Heart left ventricle (tissue), 13 donors: Measurements from ENCODE around the gene TRAPPC12.

ENCODE experiments used
- CTCF ChIP-seq, 12 donors: fragments of 200-600 bp; sonication (generic) in 4 of 12; IDR thresholded peaks; one replicate each; pipeline versions ENCODE4 v1.5.0 to v1.8.0; 2018 to 2022; ENCODE audit warnings: antibody characterized with exemption in 12 of 12, mild to moderate bottlenecking in 5 of 12
- POLR2A ChIP-seq, 2 donors: fragments of 450-650 bp; IDR thresholded peaks; one replicate each; pipeline ENCODE4 v1.6.1; 2017; ENCODE audit warnings: antibody characterized with exemption in 2 of 2, mild to moderate bottlenecking in 2 of 2, moderate library complexity in 2 of 2
- donor health status: ischemic (EF 13 %, LVEDD 7.1; RV severe dilation, severe dysfunction).
- donor health status: DM: no; HTN: yes; CAD: no.
- donor health status: DM: no; HTN: no; CAD: no.
- donor health status: ischemic (EF 25% LVEDD 6.9; RV normal size, moderate dysfunction).
- donor health status: ischemic (EF 25% LVEDD 5.7; RV mildly dilated, moderate dysfunction).
- donor health status: ischemic (EF 35%, LVEDD 5.7; RV mildly dilated, moderate dysfunction).
- donor health status: nonischemic (EF 11% LVEDD 7.7; RV severe dilation, severe dysfunction).
- donor health status: DM: yes; HTN: yes; CAD: no.
- donor health status: PGD.
- donor health status: ischemic (EF 29% LVEDD 5.4; RV normal size, mild dysfunction).
- donor health status: nonischemic (EF 23%, LVEDD 6.1; RV moderate dilation, normal function).

GRCh38 chr2:3349211-3349693 lies 30.2 kb upstream of the TRAPPC12 start:
- TF ChIP-seq CTCF (IDR thresholded peaks at IDR 0.05) (no peak), POLR2A (IDR thresholded peaks at IDR 0.05) (no peak)
